Pulmonary artery endothelial cell (primary cell): Measurements from ENCODE around the gene PRSS50. TPM values are rescaled to one million over a fixed set of nuclear protein-coding genes. Genes with fewer than 3 reads are reported as not detected.
"Not testable (repeated sequence)": the region's sequence is repeated elsewhere in the genome, so short reads cannot be mapped to it uniquely, and the experiment has no call there.

ENCODE experiments used
- DNase-seq: peaks from one replicate; pipeline ENCODE4 v3.0.0-alpha.2; 2011; ENCODE audit warnings: low read depth, low spot score
- total RNA-seq: library from RNA; depleted of rRNA; stranded (reverse); fragments of >200 nt; gene quantifications from 2 replicates; pipeline ENCODE4 v1.2.3, GENCODE V29; 2014

PRSS50 gene
- total RNA-seq, result not detected in 2 replicates

GRCh38 chr3:46717447-46718231 lies at the start of gene PRSS50:
Gene PRSS50, minus strand, starts transcription at chr3:46717869. Its CDS starts 45 bp downstream, at chr3:46717824.
- no peak for DNase-seq

- DNase-seq, result no peak
Observed at GRCh38 chr3:46764206-46764605, 46.5 kb upstream of the PRSS50 start.

- no peak for DNase-seq
Observed at GRCh38 chr3:46763178-46763577, 45.5 kb upstream of the PRSS50 start.

GRCh38 chr3:46759239-46760167 lies 41.8 kb upstream of the PRSS50 start:
- DNase-seq, result no peak

- DNase-seq, result no peak
Observed at GRCh38 chr3:46756642-46757041, 39.0 kb upstream of the PRSS50 start.

- no peak for DNase-seq
Observed at GRCh38 chr3:46755646-46756045, 38.0 kb upstream of the PRSS50 start.

GRCh38 chr3:46753127-46753526 lies 35.5 kb upstream of the PRSS50 start:
- DNase-seq, result not testable (repeated sequence)

- no peak for DNase-seq
Observed at GRCh38 chr3:46750555-46751038, 32.9 kb upstream of the PRSS50 start.

- DNase-seq, result no peak
Observed at GRCh38 chr3:46749129-46749528, 31.5 kb upstream of the PRSS50 start.

GRCh38 chr3:46748170-46748569 lies 30.5 kb upstream of the PRSS50 start:
- no peak for DNase-seq

GRCh38 chr3:46746711-46747110 lies 29.0 kb upstream of the PRSS50 start:
- no peak for DNase-seq

- DNase-seq, result no peak
Observed at GRCh38 chr3:46742992-46743585, 25.4 kb upstream of the PRSS50 start.

- not testable (repeated sequence) for DNase-seq
Observed at GRCh38 chr3:46739565-46739964, 21.9 kb upstream of the PRSS50 start.

- DNase-seq, result no peak
Observed at GRCh38 chr3:46737329-46737731, 19.7 kb upstream of the PRSS50 start.

- DNase-seq, result no peak
Observed at GRCh38 chr3:46736006-46736872, 18.6 kb upstream of the PRSS50 start.

- DNase-seq, result no peak
Observed at GRCh38 chr3:46734773-46735172, 17.1 kb upstream of the PRSS50 start.

- DNase-seq, result no peak
Observed at GRCh38 chr3:46733026-46733800, 15.5 kb upstream of the PRSS50 start.

GRCh38 chr3:46731795-46732194 lies 14.1 kb upstream of the PRSS50 start:
- DNase-seq, result no peak

- DNase-seq, result no peak
Observed at GRCh38 chr3:46730819-46731218, 13.2 kb upstream of the PRSS50 start.

GRCh38 chr3:46729038-46729437 lies 11.4 kb upstream of the PRSS50 start:
- no peak for DNase-seq
